K562 (cell line): ENCODE measurements around the gene GMDS. TPM values are rescaled to one million over a fixed set of nuclear protein-coding genes. Genes with fewer than 3 reads are reported as not detected.

Source experiments
- ATAC-seq: fragments of 200-7000 bp; cut with Tn5 transposase; 3 replicates; pipeline ENCODE4 v1.9.1; 2020; ENCODE audit warnings: moderate library complexity
- BruUV-seq: library from RNA; stranded (reverse); fragments of 400-500 nt; replicated peaks from 2 replicates; lab custom pipeline; 2021; lab: Mats Ljungman, UMichigan
- CTCF ChIA-PET: fragments of 300-600 bp; formaldehyde crosslinking; extraction: SDS; loops from one replicate; lab custom pipeline; 2021; ENCODE audit warnings: low intra/inter-chr PET ratio; lab: Yijun Ruan, JAX
- POLR2A ChIA-PET: fragments of 300-600, 350-650 bp; sonication (Branson Sonifier 250); formaldehyde crosslinking; extraction: SDS; loops from one replicate; lab custom pipeline; 2021; ENCODE audit warnings: antibody characterized with exemption, inconsistent platforms; lab: Yijun Ruan, JAX
- DNase-seq, 4 experiments: peaks; one replicate each; pipeline versions ENCODE4 v3.0.0 to v3.0.0-alpha.2; 2011 to 2018; ENCODE audit warnings: low spot score in 3 of 4, mixed read lengths in 3 of 4; ENCODE audit errors: extremely low read depth in 1 of 4
- FAIRE-seq: peaks from 2 replicates; lab custom pipeline; 2011; peaks lifted over from hg19 to GRCh38; lab: Jason Lieb, UNC
- H2AFZ ChIP-seq: 2 replicates; pipeline ENCODE4 v1.6.0; 2011; ENCODE audit warnings: low read depth, low read length, control low read depth, inconsistent platforms
- H3K27ac ChIP-seq: fragments of 200-600 bp; 3 replicates; pipeline ENCODE4 v1.8.0; 2011; ENCODE audit warnings: low read depth, mild to moderate bottlenecking, control low read depth, inconsistent platforms, low read length, moderate library complexity, mixed read lengths; ENCODE audit errors: extremely low read depth
- H3K27me3 ChIP-seq, 2 experiments: fragments of 300-600 bp in 1 of 2; 2 replicates in 1 of 2; 3 replicates in 1 of 2; pipeline versions ENCODE4 v1.6.0 to v1.8.0; 2011; ENCODE audit warnings: inconsistent platforms in 2 of 2, low read length in 2 of 2, mild to moderate bottlenecking in 1 of 2, mixed read lengths in 1 of 2, moderate library complexity in 1 of 2; ENCODE audit not compliant: control insufficient read depth in 2 of 2, insufficient read depth in 2 of 2
- H3K36me3 ChIP-seq: fragments of 300-600 bp; 3 replicates; pipeline ENCODE4 v1.8.0; 2011; ENCODE audit warnings: mild to moderate bottlenecking, low read length, inconsistent platforms; ENCODE audit not compliant: control insufficient read depth, insufficient read depth
- H3K4me1 ChIP-seq, 2 experiments: fragments of 200-600 bp in 1 of 2; replicated peaks in 1 of 2; 2 replicates in 1 of 2; 3 replicates in 1 of 2; pipeline versions ENCODE4 v1.5.1 to v1.8.0; 2011; ENCODE audit warnings: inconsistent platforms in 2 of 2, low read length in 2 of 2, mild to moderate bottlenecking in 1 of 2, mixed read lengths in 1 of 2, moderate library complexity in 1 of 2; ENCODE audit not compliant: control insufficient read depth in 2 of 2, insufficient read depth in 2 of 2
- H3K4me2 ChIP-seq: 2 replicates; pipeline ENCODE4 v1.6.1; 2011; ENCODE audit warnings: low read length, control low read depth, inconsistent platforms, mixed read lengths; ENCODE audit not compliant: insufficient read depth
- H3K4me3 ChIP-seq: fragments of 200-600 bp; sonication (generic), shearing (Covaris generic); 2 replicates; pipeline ENCODE4 v1.5.1; 2016; ENCODE audit warnings: control low read depth, inconsistent platforms
- H3K79me2 ChIP-seq: fragments of 200-600 bp; 3 replicates; pipeline ENCODE4 v1.8.0; 2011; ENCODE audit warnings: low read length, inconsistent platforms; ENCODE audit not compliant: control insufficient read depth, insufficient read depth
- H3K9ac ChIP-seq, 2 experiments: 2 replicates each; pipeline versions ENCODE4 v1.6.0 to v1.6.1; 2011; ENCODE audit warnings: low read depth in 2 of 2, low read length in 2 of 2, control low read depth in 1 of 2, inconsistent platforms in 1 of 2, mild to moderate bottlenecking in 1 of 2, mixed read lengths in 1 of 2; ENCODE audit not compliant: insufficient read depth in 1 of 2
- H3K9me1 ChIP-seq: one replicate; pipeline ENCODE4 v1.6.0; 2011; ENCODE audit warnings: inconsistent platforms, mild to moderate bottlenecking, low read length, moderate library complexity; ENCODE audit not compliant: control insufficient read depth, insufficient read depth
- H3K9me3 ChIP-seq: replicated peaks from 2 replicates; pipeline ENCODE4 v1.5.1; 2011; ENCODE audit warnings: low read depth, low read length, inconsistent platforms; ENCODE audit not compliant: control insufficient read depth, insufficient read depth
- H4K20me1 ChIP-seq: replicated peaks from 2 replicates; pipeline ENCODE4 v1.6.1; 2011; ENCODE audit warnings: low read length, inconsistent platforms, mixed read lengths; ENCODE audit not compliant: control insufficient read depth, insufficient read depth
- CBFA2T3 ChIP-seq: fragments of 450-650 bp; IDR thresholded peaks from 2 replicates; pipeline ENCODE4 v1.6.1; 2017
- FOXM1 ChIP-seq, 2 experiments: fragments of 450-650 bp in 1 of 2; sonication (generic) in 1 of 2; formaldehyde crosslinking in 1 of 2; IDR thresholded peaks; 2 replicates each; pipeline versions ENCODE4 v1.6.1 to v1.9.0; 2017 to 2022; ENCODE audit warnings: low read depth in 2 of 2, mild to moderate bottlenecking in 2 of 2, missing genetic modification reagents in 1 of 2, moderate library complexity in 1 of 2
- GABPB1 ChIP-seq: sonication (generic); formaldehyde crosslinking; IDR thresholded peaks from 2 replicates; pipeline ENCODE4 v1.8.0; 2022; ENCODE audit warnings: mild to moderate bottlenecking, missing genetic modification reagents
- HEY1 ChIP-seq: fragments of 250-450 bp; sonication (Bioruptor Pico); IDR thresholded peaks from 2 replicates; pipeline ENCODE4 v1.5.0; 2020; ENCODE audit warnings: mild to moderate bottlenecking, moderate library complexity, borderline replicate concordance
- HNRNPUL1 ChIP-seq: fragments of 200-400 bp; formaldehyde crosslinking; IDR thresholded peaks from 2 replicates; pipeline ENCODE4 v1.6.1; 2017; ENCODE audit warnings: low read length
- KDM5B ChIP-seq: fragments of 200-600 bp; sonication (generic); IDR thresholded peaks from 2 replicates; pipeline ENCODE4 v1.6.1; 2012; ENCODE audit warnings: low read depth, mild to moderate bottlenecking, moderate library complexity, low read length, control low read depth, inconsistent platforms; ENCODE audit not compliant: insufficient replicate concordance
- MLLT1 ChIP-seq, 2 experiments: fragments of 450-650 bp; IDR thresholded peaks; 2 replicates each; pipeline ENCODE4 v1.6.1; 2016
- PCBP2 ChIP-seq: fragments of 200-400 bp; formaldehyde crosslinking; IDR thresholded peaks from 2 replicates; pipeline ENCODE4 v1.6.1; 2018; ENCODE audit warnings: low read length, low read depth, mild to moderate bottlenecking, moderate library complexity; ENCODE audit not compliant: poor library complexity, severe bottlenecking
- TAL1 ChIP-seq: fragments of 450-650 bp; IDR thresholded peaks from 2 replicates; pipeline ENCODE4 v1.6.1; 2016; ENCODE audit warnings: mild to moderate bottlenecking
- ZNF277 ChIP-seq: fragments of 250-450 bp; sonication (Bioruptor Pico); IDR thresholded peaks from 2 replicates; pipeline ENCODE4 v1.8.0; 2022; ENCODE audit warnings: inconsistent platforms, mild to moderate bottlenecking, moderate library complexity, borderline replicate concordance
- ZNF717 ChIP-seq: fragments of 250-450 bp; sonication (Bioruptor Pico); IDR thresholded peaks from 2 replicates; pipeline ENCODE4 v1.5.0; 2021
- WGBS: fragments of 100-300 bp; shearing (Covaris generic); methylation state at CpG from one replicate; pipeline ENCODE4 v1.1.6; 2016; ENCODE audit warnings: low coverage, mixed read lengths; ENCODE audit not compliant: insufficient coverage; ENCODE audit errors: missing lambda C conversion rate; 5-methylcytosine and 5-hydroxymethylcytosine counted together
- in situ Hi-C: fragments of 300-500 bp; cut with MboI; formaldehyde crosslinking; loops from 4 replicates; pipeline ENCODE4 v1.15.0; 2018; ENCODE audit warnings: inconsistent platforms, mixed read lengths
- intact Hi-C: fragments of 100-400 bp; cut with micrococcal nuclease; formaldehyde crosslinking; loops from 2 replicates; pipeline ENCODE4 v1.14.2; 2022
- polyA plus RNA-seq, 8 experiments: library from polyadenylated mRNA; depleted of rRNA in 4 of 8; stranded (reverse) in 5 of 8; unstranded in 3 of 8; fragments of >200 nt; fragmentation: Nextera tagmentation in 2 of 8; fragmentation: Illumina TruSeq in 1 of 8; extraction: Ambion mirVana in 2 of 8; extraction: Trizol in 1 of 8; gene quantifications; 2 replicates each; pipeline versions ENCODE4 v1.2.1 to v1.2.3, GENCODE V29; 2011 to 2014; ENCODE audit warnings: inconsistent platforms in 1 of 8, missing spikeins in 1 of 8
- total RNA-seq, 7 experiments: library from RNA; depleted of rRNA in 6 of 7; stranded (reverse); fragments of >200 nt in 6 of 7; fragmentation: Illumina TruSeq in 2 of 7; extraction: Trizol in 2 of 7; gene quantifications; 2 replicates each; pipeline versions ENCODE4 v1.2.1 to v1.2.3, GENCODE V29; 2011 to 2021; ENCODE audit warnings: low replicate concordance in 1 of 7

The GMDS gene
- total and polyA plus RNA-seq, 9 of the 15 experiments (the other 6 are each of a cell fraction or from before 2014, with no cell fraction given): 0.48 to 31.8 (median 13.4) TPM

GRCh38 chr6:1800845-1801244, 444.6 kb downstream of the GMDS start:
- H3K36me3 ChIP-seq: no peaks in the 10 kb centered on the region
- TF ChIP-seq PCBP2 (no peak), HNRNPUL1 (no peak), CBFA2T3 (no peak), FOXM1 (IDR thresholded peaks at IDR 0.05; ENCODE audit: low read depth) (no peak), FOXM1 (CRISPR knock-in tag; IDR thresholded peaks at IDR 0.05; ENCODE audit: low read depth) (no peak), TAL1 (no peak), HEY1 (CRISPR knock-in tag) (no peak), KDM5B (no peak), MLLT1 (IDR thresholded peaks at IDR 0.05) (no peak), ZNF717 (CRISPR knock-in tag) (no peak), GABPB1 (CRISPR knock-in tag) (no peak), ZNF277 (CRISPR knock-in tag) (no peak)
- TF ChIP-seq, all 486 proteins: peak for 0
- peaks cover 14 to 36% of the 10 kb centered on the region in 2 experiments for H3K27me3 ChIP-seq
- no peaks in the 10 kb centered on the region for H3K9me3 ChIP-seq
- ChIA-PET POLR2A (interaction anchor here (0.8 to 1.4 kb wide), 2 partner anchors 15 to 734 kb away, joined by 4 read pairs; no protein-coding TSS in a partner anchor), CTCF (no interaction called here)
- H3K27ac ChIP-seq: no peak overlapping the region
- in situ Hi-C loops: no loop called here
- no peak for DNase-seq
- H3K9me1 ChIP-seq: no peaks in the 10 kb centered on the region
- no TSS peak for BruUV-seq
- FAIRE-seq: no peak
- no peak overlapping the region for H3K9ac ChIP-seq
- no peaks in the 10 kb centered on the region for H3K79me2 ChIP-seq
- no peaks in the 10 kb centered on the region; a peak in 1 of 5 replicates for H3K4me1 ChIP-seq
- intact Hi-C loops: no loop called here
- ATAC-seq: no peak
- 0% methylated on average over 4 of the region's 4 CpGs for WGBS
- no peak overlapping the region for H3K4me3 ChIP-seq
- H4K20me1 ChIP-seq: no peaks in the 10 kb centered on the region
- no peak overlapping the region for H3K4me2 ChIP-seq
- no peak overlapping the region for H2AFZ ChIP-seq
